HG03521 (cell line): ENCODE data around the gene BICC1.

Experiments used
- ATAC-seq: cut with Tn5 transposase; IDR thresholded peaks from one replicate; pipeline ENCODE4 v1.9.1; 2021; ENCODE audit warnings: mild to moderate bottlenecking, moderate library complexity; ENCODE audit not compliant: unreplicated experiment

BICC1 gene

GRCh38 chr10:58740620-58741369 is 228.1 kb downstream of the BICC1 start:
- no peak for ATAC-seq

GRCh38 chr10:58741673-58742072 is 229.0 kb downstream of the BICC1 start:
- no peak for ATAC-seq

GRCh38 chr10:58742141-58742540 is 229.5 kb downstream of the BICC1 start:
- no peak for ATAC-seq

DNA sequence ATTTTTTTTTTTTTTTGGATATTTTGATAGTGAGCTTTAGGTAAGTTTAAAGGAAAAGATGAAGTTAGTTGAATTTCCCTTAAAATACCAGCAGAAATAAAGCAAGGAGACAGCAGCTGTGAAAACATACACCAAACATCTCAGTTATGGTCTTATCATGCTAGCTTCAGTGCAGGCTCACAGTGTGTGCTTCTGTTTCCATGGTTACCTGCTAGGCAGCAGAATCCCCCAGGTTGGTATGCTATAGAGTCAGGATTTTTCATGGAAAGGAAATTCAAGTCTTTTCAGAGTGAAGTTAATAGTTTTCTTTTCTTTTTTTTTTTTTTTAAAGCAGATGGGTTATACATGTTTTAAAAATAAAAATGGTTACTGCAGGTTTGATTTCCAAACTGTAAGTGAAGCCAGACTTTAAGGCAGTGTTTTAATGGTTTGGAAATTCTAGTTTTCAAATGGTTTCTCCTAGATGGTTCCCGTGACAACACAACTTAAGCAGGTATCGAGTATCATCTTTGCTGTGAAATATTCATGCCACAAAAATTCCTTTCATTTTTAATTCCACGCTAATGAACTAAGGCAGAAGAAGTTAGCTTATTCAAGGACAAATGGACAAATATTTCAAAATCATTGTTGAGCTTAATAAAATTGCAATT is 230.9 kb downstream of the BICC1 start:
- no peak for ATAC-seq

DNA sequence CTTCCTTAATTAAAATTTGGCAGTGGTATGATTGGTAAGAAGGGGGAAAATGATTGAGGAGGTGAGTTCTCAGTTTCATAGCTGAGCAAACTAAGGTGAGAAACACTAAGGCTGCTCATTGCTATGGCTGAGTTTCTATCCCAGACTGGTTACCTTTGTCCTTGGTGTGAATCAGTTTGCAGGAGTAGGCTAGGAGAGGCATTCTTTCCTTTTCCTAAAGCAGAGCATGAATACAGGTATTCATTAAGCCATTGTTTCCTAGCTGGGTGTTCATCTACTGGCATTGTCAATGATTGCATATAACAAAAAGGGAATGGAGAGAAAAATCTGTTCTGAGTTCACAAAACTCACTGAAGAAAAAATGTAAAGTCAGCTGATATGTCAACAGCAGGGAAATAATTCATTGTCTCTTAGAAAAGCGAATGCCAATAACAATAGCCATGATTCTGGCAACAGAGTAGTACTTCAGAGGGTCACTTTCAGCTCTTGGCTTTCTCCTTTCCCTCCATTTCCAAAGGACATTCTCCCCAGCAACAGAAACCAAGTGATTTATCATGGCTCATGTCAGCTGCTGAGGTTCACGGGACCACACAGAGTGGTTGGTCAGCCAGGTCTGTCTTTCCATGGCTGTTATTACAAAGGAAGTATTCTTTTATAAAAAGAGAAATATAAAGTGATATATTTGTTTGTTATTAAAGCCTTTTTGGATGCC is 234.0 kb downstream of the BICC1 start:
- ATAC-seq, result no peak

GRCh38 chr10:58747687-58748086 is 235.0 kb downstream of the BICC1 start:
- no peak for ATAC-seq

GRCh38 chr10:58752665-58753064 is 240.0 kb downstream of the BICC1 start:
- ATAC-seq, result no peak

DNA sequence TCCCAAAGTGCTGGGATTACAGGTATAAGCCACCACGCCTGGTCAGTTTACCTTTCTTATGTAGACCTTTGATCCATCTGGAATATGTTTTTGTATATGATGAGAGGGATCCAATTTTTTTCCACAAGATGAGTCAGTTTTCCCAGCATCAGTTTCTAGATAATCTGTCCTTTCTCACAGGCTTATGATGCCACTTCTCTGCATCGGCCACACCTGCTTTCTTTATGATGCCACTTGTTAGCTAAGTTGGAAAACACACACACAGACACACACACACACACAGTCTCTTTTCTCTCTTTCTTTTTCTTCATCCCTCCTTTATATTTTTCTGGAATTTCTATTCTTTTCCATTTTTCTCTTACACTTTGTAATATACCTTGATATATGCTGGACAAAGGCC is 240.8 kb downstream of the BICC1 start:
- no peak for ATAC-seq

- no peak for ATAC-seq
Measured at GRCh38 chr10:58754469-58755339, 242.0 kb downstream of the BICC1 start.

GRCh38 chr10:58755340-58755610 is 242.6 kb downstream of the BICC1 start:
- ATAC-seq, result no peak

- ATAC-seq, result no peak
Measured at GRCh38 chr10:58755677-58756076, 243.0 kb downstream of the BICC1 start.

GRCh38 chr10:58756130-58756719 is 243.6 kb downstream of the BICC1 start:
- no peak for ATAC-seq

- ATAC-seq, result no peak
Measured at GRCh38 chr10:58757352-58758065, 244.8 kb downstream of the BICC1 start.

- ATAC-seq, result no peak
Measured at GRCh38 chr10:58758321-58758720, 245.6 kb downstream of the BICC1 start.

- ATAC-seq, result no peak
Measured at GRCh38 chr10:58764087-58764747, 251.5 kb downstream of the BICC1 start.

DNA sequence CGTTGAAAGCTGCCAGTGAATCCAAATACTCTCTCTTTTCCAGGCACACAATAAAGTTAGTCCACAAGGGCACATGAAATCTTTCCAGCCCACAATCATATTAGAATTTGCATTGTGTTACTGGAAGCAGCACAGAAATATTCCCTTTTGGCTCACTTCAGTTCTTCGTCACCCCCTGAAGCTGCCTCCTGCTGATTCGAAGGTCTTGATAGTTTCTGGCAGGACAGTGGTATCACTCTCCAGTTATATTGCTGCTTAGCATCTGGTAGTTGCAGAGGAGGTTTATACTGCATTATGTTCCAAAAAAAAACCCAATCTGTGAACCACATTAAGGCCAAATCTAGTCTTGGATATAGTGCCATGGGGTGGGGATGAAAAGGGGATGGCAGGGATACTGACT is 253.2 kb downstream of the BICC1 start:
- ATAC-seq, result no peak

- ATAC-seq, result no peak
Measured at GRCh38 chr10:58767652-58768051, 255.0 kb downstream of the BICC1 start.

DNA sequence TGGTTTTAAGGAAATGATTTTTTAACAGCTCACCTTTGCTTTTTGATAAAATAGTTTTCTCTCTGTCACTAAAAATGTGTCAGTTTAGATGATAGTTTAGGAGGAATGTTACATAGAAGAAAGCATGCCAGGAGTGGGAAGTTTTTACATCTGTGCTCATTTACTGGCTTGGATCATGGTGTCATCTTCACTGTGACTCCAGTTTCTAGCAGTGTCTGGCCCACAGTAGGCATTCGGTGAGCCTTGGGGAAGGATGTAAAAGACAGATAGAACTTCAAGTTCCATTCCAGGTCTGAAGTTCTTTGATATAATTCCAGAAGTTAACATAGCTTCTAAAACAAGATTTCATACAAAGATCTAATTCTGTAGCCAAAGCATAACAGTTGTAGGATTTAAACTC is 259.2 kb downstream of the BICC1 start:
- no peak for ATAC-seq

GRCh38 chr10:58772758-58773157 is 260.1 kb downstream of the BICC1 start:
- ATAC-seq, result no peak

- ATAC-seq, result no peak
Measured at GRCh38 chr10:58773341-58773740, 260.7 kb downstream of the BICC1 start.
